Karpas-422 (cell line): ENCODE data around the gene CCDC83. TPM values are rescaled to one million over a fixed set of nuclear protein-coding genes. Genes with fewer than 3 reads are reported as not detected.

Experiments
- DNase-seq: peaks from one replicate; pipeline ENCODE4 v3.0.0-alpha.2; 2015
- H2AFZ ChIP-seq: fragments of 200-600 bp; sonication (generic); 2 replicates; pipeline ENCODE4 v1.6.1; 2014; ENCODE audit warnings: antibody characterized with exemption, low read length, mixed read lengths
- H3K27ac ChIP-seq: fragments of 200-600 bp; sonication (generic); 2 replicates; pipeline ENCODE4 v1.5.1; 2014; ENCODE audit warnings: mild to moderate bottlenecking, low read length, moderate library complexity
- H3K27me3 ChIP-seq: fragments of 200-600 bp; sonication (generic); 2 replicates; pipeline ENCODE4 v1.6.1; 2014; ENCODE audit warnings: low read length, mixed read lengths
- H3K36me3 ChIP-seq: fragments of 200-600 bp; sonication (generic); 2 replicates; pipeline ENCODE4 v1.6.1; 2014; ENCODE audit warnings: low read length, mixed read lengths; ENCODE audit not compliant: insufficient read depth
- H3K4me1 ChIP-seq: fragments of 200-600 bp; sonication (generic); 2 replicates; pipeline ENCODE4 v1.6.1; 2014; ENCODE audit warnings: mild to moderate bottlenecking, low read length, mixed read lengths
- H3K4me2 ChIP-seq: fragments of 200-600 bp; sonication (generic); 2 replicates; pipeline ENCODE4 v1.6.1; 2014; ENCODE audit warnings: low read length, low read depth, mild to moderate bottlenecking; ENCODE audit not compliant: poor library complexity, severe bottlenecking
- H3K4me3 ChIP-seq: fragments of 200-600 bp; sonication (generic); 2 replicates; pipeline ENCODE4 v1.5.1; 2014; ENCODE audit warnings: mild to moderate bottlenecking, antibody characterized with exemption, low read length, mixed read lengths
- H3K79me2 ChIP-seq: fragments of 200-600 bp; sonication (generic); 2 replicates; pipeline ENCODE4 v1.6.1; 2014; ENCODE audit warnings: mild to moderate bottlenecking, low read length, mixed read lengths
- H3K9ac ChIP-seq: fragments of 200-600 bp; sonication (generic); 2 replicates; pipeline ENCODE4 v1.6.0; 2014; ENCODE audit warnings: low read length
- H3K9me2 ChIP-seq: fragments of 200-600 bp; sonication (generic), shearing (Covaris generic); replicated peaks from 2 replicates; pipeline ENCODE4 v1.6.0; 2014; ENCODE audit warnings: mild to moderate bottlenecking, low read length, moderate library complexity; ENCODE audit not compliant: insufficient read depth
- H3K9me3 ChIP-seq: fragments of 300-700, 200-600 bp; sonication (generic); 2 replicates; pipeline ENCODE4 v1.6.1; 2014; ENCODE audit warnings: low read length, mixed read lengths
- H4K20me1 ChIP-seq: fragments of 200-600 bp; sonication (generic); 2 replicates; pipeline ENCODE4 v1.6.1; 2014; ENCODE audit warnings: mild to moderate bottlenecking, antibody characterized with exemption, low read length, low read depth; ENCODE audit not compliant: insufficient read depth
- total RNA-seq: library from RNA; depleted of rRNA; stranded (reverse); fragments of >200 nt; shearing (Covaris generic); gene quantifications from 2 replicates; pipeline ENCODE4 v1.2.3, GENCODE V29; 2014; ENCODE audit warnings: low replicate concordance

Gene CCDC83
- total RNA-seq, 1 experiment from 2014 or later, result not detected

DNA sequence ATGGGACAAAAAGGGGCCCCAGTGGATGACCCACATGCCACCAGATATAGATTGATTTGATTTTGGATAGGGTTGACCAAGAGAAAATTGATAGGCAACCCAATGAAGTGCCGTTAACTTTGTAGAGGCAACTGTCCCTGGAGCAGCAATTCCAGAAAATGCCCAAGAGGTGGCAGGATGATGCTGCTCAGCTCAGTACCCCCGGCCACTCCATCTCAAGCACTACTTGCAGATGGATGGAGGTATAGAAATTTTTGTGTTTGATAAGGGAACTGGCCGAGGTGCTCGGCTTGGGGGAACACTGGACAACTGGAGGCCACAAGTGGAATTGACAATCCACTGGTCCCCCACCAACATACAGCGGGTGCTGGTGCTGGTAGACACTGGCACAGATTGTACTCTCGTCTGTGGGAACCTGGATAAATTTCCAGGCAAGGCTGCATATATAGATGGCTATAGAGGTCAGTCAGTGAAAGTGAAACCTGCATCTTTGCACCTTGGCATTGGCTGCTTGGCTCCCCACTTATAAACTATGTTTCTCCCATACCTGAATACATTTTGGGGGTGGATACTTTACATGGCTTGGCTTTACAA, 86.3 kb downstream of the CCDC83 start:
- H2AFZ ChIP-seq, result peak overlapping the region; percentile 48
- no peaks in the 10 kb centered on the region for H4K20me1 ChIP-seq
- H3K4me1 ChIP-seq, result peaks cover 20% of the 10 kb centered on the region
- peak overlapping the region; percentile 14; the same call in 1 of the 2 replicates for H3K4me3 ChIP-seq
- H3K4me2 ChIP-seq, result peak overlapping the region; percentile 49
- no peaks in the 10 kb centered on the region for H3K79me2 ChIP-seq
- no peaks in the 10 kb centered on the region for H3K36me3 ChIP-seq
- peak overlapping the region; percentile 24 for H3K9ac ChIP-seq
- no peak overlapping the region for H3K27ac ChIP-seq
- DNase-seq, result peak; percentile 94
- no peaks in the 10 kb centered on the region for H3K9me2 ChIP-seq
- H3K27me3 ChIP-seq, result no peaks in the 10 kb centered on the region
- H3K9me3 ChIP-seq, result peaks cover 4% of the 10 kb centered on the region; the same call in 1 of the 2 replicates

GRCh38 chr11:85945296-85945695, 90.1 kb downstream of the CCDC83 start:
- Histone ChIP-seq H3K27ac (no peak overlapping the region), H4K20me1 (no peaks in the 10 kb centered on the region), H3K9me2 (no peaks in the 10 kb centered on the region), H2AFZ (no peak overlapping the region), H3K4me1 (peaks cover 21% of the 10 kb centered on the region), H3K27me3 (no peaks in the 10 kb centered on the region), H3K9ac (no peak overlapping the region), H3K9me3 (peaks cover 4% of the 10 kb centered on the region; the same call in 1 of the 2 replicates), H3K4me3 (no peak overlapping the region), H3K79me2 (no peaks in the 10 kb centered on the region), H3K36me3 (no peaks in the 10 kb centered on the region), H3K4me2 (no peak overlapping the region)
- no peak for DNase-seq

GRCh38 chr11:85945788-85946187, 90.6 kb downstream of the CCDC83 start:
- Histone ChIP-seq H3K27ac (no peak overlapping the region), H3K4me2 (no peak overlapping the region)
- DNase-seq, result peak; percentile 66

GRCh38 chr11:85946221-85946620, 91.0 kb downstream of the CCDC83 start:
- peak; percentile 68 for DNase-seq
- Histone ChIP-seq H3K27me3 (no peaks in the 10 kb centered on the region), H3K79me2 (no peaks in the 10 kb centered on the region), H3K9ac (no peak overlapping the region), H3K9me2 (no peaks in the 10 kb centered on the region), H3K4me1 (peaks cover 21% of the 10 kb centered on the region), H3K4me3 (no peak overlapping the region), H3K27ac (no peak overlapping the region), H3K9me3 (peaks cover 4% of the 10 kb centered on the region; the same call in 1 of the 2 replicates), H3K4me2 (no peak overlapping the region), H2AFZ (peak overlapping the region; percentile 0; the same call in 1 of the 2 replicates), H4K20me1 (no peaks in the 10 kb centered on the region), H3K36me3 (no peaks in the 10 kb centered on the region)

More at GRCh38 chr11:85945788-85946187, 90.6 kb downstream of the CCDC83 start:
- Histone ChIP-seq H4K20me1 (no peaks in the 10 kb centered on the region), H3K9ac (no peak overlapping the region), H3K27me3 (no peaks in the 10 kb centered on the region), H3K4me1 (peaks cover 21% of the 10 kb centered on the region), H3K9me2 (no peaks in the 10 kb centered on the region), H3K79me2 (no peaks in the 10 kb centered on the region), H3K36me3 (no peaks in the 10 kb centered on the region), H2AFZ (peak overlapping the region; percentile 0; the same call in 1 of the 2 replicates), H3K4me3 (no peak overlapping the region), H3K9me3 (peaks cover 4% of the 10 kb centered on the region; the same call in 1 of the 2 replicates)

DNA sequence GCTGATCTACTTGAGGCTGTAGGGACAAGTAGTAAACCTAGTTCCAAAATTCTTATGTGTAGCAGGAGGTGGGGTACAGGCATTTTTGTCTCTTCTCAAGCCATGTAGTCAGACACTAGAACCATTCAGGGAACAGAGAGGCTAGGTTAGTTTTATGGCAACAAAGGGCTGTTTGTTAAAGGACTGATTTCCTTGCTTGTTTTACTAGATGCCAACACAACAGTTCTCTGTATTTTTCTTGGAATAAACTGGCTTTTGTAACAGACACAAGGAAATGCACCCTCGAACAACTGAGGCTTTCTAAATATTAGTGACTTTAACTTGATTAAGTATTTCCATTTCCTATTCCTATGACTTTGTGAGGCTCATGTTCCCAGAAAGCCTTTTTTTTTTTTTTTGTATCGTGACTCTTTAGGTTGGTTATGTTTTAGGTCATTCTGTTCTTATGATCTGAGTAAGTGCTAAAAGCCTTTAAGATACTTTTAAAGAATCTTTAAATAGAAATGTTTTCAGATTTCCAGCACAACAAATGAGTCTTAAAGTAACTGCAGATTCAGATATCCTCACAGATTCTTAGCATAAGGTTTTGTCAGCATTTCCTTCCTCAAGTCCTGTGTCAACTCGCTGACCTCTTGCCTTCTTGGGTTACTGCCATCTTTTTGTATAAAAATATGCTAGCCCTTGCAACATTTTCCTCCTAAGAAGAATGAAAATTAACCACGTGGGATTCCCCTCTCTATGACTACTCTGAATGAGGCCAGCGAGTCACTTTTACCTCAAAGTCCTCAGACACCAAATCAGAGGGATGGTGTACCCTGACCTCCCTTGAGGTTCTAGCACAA, 92.5 kb downstream of the CCDC83 start:
- H3K27ac ChIP-seq, result no peak overlapping the region
- H3K4me3 ChIP-seq, result no peak overlapping the region
- no peaks in the 10 kb centered on the region for H3K27me3 ChIP-seq
- H4K20me1 ChIP-seq, result no peaks in the 10 kb centered on the region
- H3K36me3 ChIP-seq, result no peaks in the 10 kb centered on the region
- DNase-seq, result peak; percentile 45
- no peak overlapping the region for H3K4me2 ChIP-seq
- H3K9ac ChIP-seq, result no peak overlapping the region
- H3K79me2 ChIP-seq, result no peaks in the 10 kb centered on the region
- H3K4me1 ChIP-seq, result peaks cover 15% of the 10 kb centered on the region
- no peaks in the 10 kb centered on the region for H3K9me2 ChIP-seq
- H3K9me3 ChIP-seq, result peaks cover 4% of the 10 kb centered on the region; the same call in 1 of the 2 replicates
- H2AFZ ChIP-seq, result no peak overlapping the region

GRCh38 chr11:85948884-85949283, 93.7 kb downstream of the CCDC83 start:
- peaks cover 8% of the 10 kb centered on the region for H3K36me3 ChIP-seq
- no peaks in the 10 kb centered on the region for H3K79me2 ChIP-seq
- H3K9me3 ChIP-seq, result peaks cover 4% of the 10 kb centered on the region; the same call in 1 of the 2 replicates
- H3K9me2 ChIP-seq, result no peaks in the 10 kb centered on the region
- peaks cover 15% of the 10 kb centered on the region for H3K4me1 ChIP-seq
- H3K4me2 ChIP-seq, result no peak overlapping the region
- H2AFZ ChIP-seq, result no peak overlapping the region
- H4K20me1 ChIP-seq, result no peaks in the 10 kb centered on the region
- no peak overlapping the region for H3K4me3 ChIP-seq
- peak; percentile 49 for DNase-seq
- no peak overlapping the region for H3K9ac ChIP-seq
- no peak overlapping the region for H3K27ac ChIP-seq
- no peaks in the 10 kb centered on the region for H3K27me3 ChIP-seq

DNA sequence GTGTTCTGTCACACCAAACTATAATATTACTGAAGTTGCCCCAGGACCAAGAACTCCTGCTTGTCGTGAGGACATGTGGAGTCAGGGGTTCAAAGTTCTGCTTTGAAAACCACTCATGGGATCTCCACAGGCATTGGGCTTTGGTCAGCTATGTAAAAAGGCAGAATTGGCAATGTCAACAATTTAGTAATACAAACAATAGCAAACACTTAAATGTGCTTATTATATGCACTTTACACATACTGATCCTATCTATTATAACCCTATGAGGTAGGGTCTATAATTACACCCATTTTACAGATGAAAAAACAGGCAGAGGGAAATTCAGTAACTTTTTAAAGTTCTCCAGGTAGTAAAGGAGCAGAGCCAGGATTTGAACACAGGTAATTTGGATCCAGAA, 94.6 kb downstream of the CCDC83 start:
- Histone ChIP-seq H3K4me2 (no peak overlapping the region), H4K20me1 (no peaks in the 10 kb centered on the region), H3K27me3 (no peaks in the 10 kb centered on the region), H3K9me3 (peaks cover 4% of the 10 kb centered on the region; the same call in 1 of the 2 replicates), H3K9ac (no peak overlapping the region), H2AFZ (no peak overlapping the region), H3K9me2 (no peaks in the 10 kb centered on the region), H3K4me3 (no peak overlapping the region), H3K27ac (no peak overlapping the region), H3K36me3 (peaks cover 14% of the 10 kb centered on the region), H3K4me1 (peaks cover 15% of the 10 kb centered on the region), H3K79me2 (no peaks in the 10 kb centered on the region)
- peak; percentile 51 for DNase-seq
